ENCODE results near the gene OOSP4A.

The OOSP4A gene

GRCh38 chr11:59963733-59964132 lies at the start of gene OOSP4A:
TSS of gene OOSP4A (plus strand) at chr11:59964033. CDS start at chr11:59964033, 0 bp downstream.
- no peak for TF ChIP-seq CTCF (IDR thresholded peaks at IDR 0.05; ENCODE audit: low read depth, low read length)
- H3K27me3 ChIP-seq (ENCODE audit: insufficient read depth, low read depth, severe bottlenecking), result no peaks in the 10 kb centered on the region
- H3K36me3 ChIP-seq, result no peaks in the 10 kb centered on the region
- DNase-seq, result no peak
- H3K4me3 ChIP-seq (ENCODE audit: low read depth, low read length), result no peak within 1 kb of the TSS
- H3K27ac ChIP-seq, result no peak within 1 kb of the TSS
- no peaks in the 10 kb centered on the region for H3K9me3 ChIP-seq (ENCODE audit: severe bottlenecking)

GRCh38 chr11:59918480-59918879 lies 45.4 kb upstream of the OOSP4A start:
- no peak overlapping the region for H3K27ac ChIP-seq
- TF ChIP-seq CTCF (IDR thresholded peaks at IDR 0.05; ENCODE audit: low read depth, low read length), result no peak
- H3K9me3 ChIP-seq (ENCODE audit: severe bottlenecking), result peaks cover 6% of the 10 kb centered on the region

GRCh38 chr11:59918987-59919589 lies 44.7 kb upstream of the OOSP4A start:
- Histone ChIP-seq H3K36me3 (no peaks in the 10 kb centered on the region), H3K27me3 (ENCODE audit: insufficient read depth, low read depth, severe bottlenecking) (no peaks in the 10 kb centered on the region), H3K27ac (no peak overlapping the region), H3K4me3 (ENCODE audit: low read depth, low read length) (no peak overlapping the region), H3K9me3 (ENCODE audit: severe bottlenecking) (peaks cover 10% of the 10 kb centered on the region)
- peak; percentile 18; the same call in 1 of the 2 replicates for TF ChIP-seq CTCF (IDR thresholded peaks at IDR 0.05; ENCODE audit: low read depth, low read length)
- DNase-seq, result peak; percentile 40

More at GRCh38 chr11:59918480-59918879, 45.4 kb upstream of the OOSP4A start:
- Histone ChIP-seq H3K27me3 (ENCODE audit: insufficient read depth, low read depth, severe bottlenecking) (no peaks in the 10 kb centered on the region), H3K4me3 (ENCODE audit: low read depth, low read length) (no peak overlapping the region), H3K36me3 (no peaks in the 10 kb centered on the region)
- DNase-seq, result no peak

GRCh38 chr11:59923813-59924212 lies 40.0 kb upstream of the OOSP4A start:
- no peak for TF ChIP-seq CTCF (IDR thresholded peaks at IDR 0.05; ENCODE audit: low read depth, low read length)
- Histone ChIP-seq H3K36me3 (no peaks in the 10 kb centered on the region), H3K27me3 (ENCODE audit: insufficient read depth, low read depth, severe bottlenecking) (no peaks in the 10 kb centered on the region), H3K27ac (no peak overlapping the region), H3K4me3 (ENCODE audit: low read depth, low read length) (no peak overlapping the region), H3K9me3 (ENCODE audit: severe bottlenecking) (peaks cover 10% of the 10 kb centered on the region)
- no peak for DNase-seq

- H3K27me3 ChIP-seq (ENCODE audit: insufficient read depth, low read depth, severe bottlenecking), result no peaks in the 10 kb centered on the region
- no peak overlapping the region for H3K27ac ChIP-seq
- no peaks in the 10 kb centered on the region for H3K36me3 ChIP-seq
- no peak overlapping the region for H3K4me3 ChIP-seq (ENCODE audit: low read depth, low read length)
- DNase-seq, result no peak
- peaks cover 3% of the 10 kb centered on the region for H3K9me3 ChIP-seq (ENCODE audit: severe bottlenecking)
- no peak for TF ChIP-seq CTCF (IDR thresholded peaks at IDR 0.05; ENCODE audit: low read depth, low read length)
Observed at GRCh38 chr11:59931688-59932087, 32.1 kb upstream of the OOSP4A start.

GRCh38 chr11:59938132-59938531 lies 25.7 kb upstream of the OOSP4A start, which contains the start of gene OOSP1:
TSS of gene OOSP1 (plus strand) at chr11:59938432. CDS start at chr11:59938455, 23 bp downstream.
- Histone ChIP-seq H3K9me3 (ENCODE audit: severe bottlenecking) (no peaks in the 10 kb centered on the region), H3K27ac (no peak within 1 kb of the TSS), H3K4me3 (ENCODE audit: low read depth, low read length) (no peak within 1 kb of the TSS), H3K27me3 (ENCODE audit: insufficient read depth, low read depth, severe bottlenecking) (no peaks in the 10 kb centered on the region), H3K36me3 (no peaks in the 10 kb centered on the region)
- TF ChIP-seq CTCF (IDR thresholded peaks at IDR 0.05; ENCODE audit: low read depth, low read length), result no peak
- DNase-seq, result no peak

All from WERI-Rb-1 (cell line).